Left ventricle myocardium inferior (tissue), 1 donor: Measurements from ENCODE around the gene TTC13. TPM values are rescaled to one million over a fixed set of nuclear protein-coding genes. Genes with fewer than 3 reads are reported as not detected.

Experiments
- DNase-seq: peaks from one replicate; pipeline ENCODE4 v3.0.0-alpha.2; 2020
- H3K27ac ChIP-seq: fragments of 200-600 bp; replicated peaks from 2 replicates; pipeline ENCODE4 v1.8.0; 2021
- H3K27me3 ChIP-seq: fragments of 200-600 bp; 2 replicates; pipeline ENCODE4 v1.8.0; 2021; ENCODE audit warnings: low read depth
- H3K36me3 ChIP-seq: fragments of 200-600 bp; 2 replicates; pipeline ENCODE4 v1.8.0; 2021
- H3K4me1 ChIP-seq: fragments of 200-600 bp; 2 replicates; pipeline ENCODE4 v1.8.0; 2021
- H3K4me3 ChIP-seq: fragments of 200-600 bp; 2 replicates; pipeline ENCODE4 v1.8.0; 2021; ENCODE audit warnings: mild to moderate bottlenecking, moderate library complexity
- H3K9me3 ChIP-seq: fragments of 200-600 bp; replicated peaks from 2 replicates; pipeline ENCODE4 v1.8.0; 2021
- intact Hi-C: fragments of 100-400 bp; cut with micrococcal nuclease; formaldehyde crosslinking; loops from one replicate; pipeline ENCODE4 v1.11.0; 2022
- total RNA-seq: library from RNA; stranded (reverse); fragmentation: NEBNext Ultra II Directional; extraction: Animal tissue kit (Norgen Biotek cat#: 25700); gene quantifications from one replicate; pipeline ENCODE4 v1.2.1, GENCODE V29; 2021
- TF ChIP-seq, protein P1 (sequence below): fragments of 200-600 bp; IDR thresholded peaks from 2 replicates; pipeline ENCODE4 v1.8.0; 2021; ENCODE audit warnings: antibody characterized with exemption, mild to moderate bottlenecking, borderline replicate concordance
- donor health status: DM: no; HTN: yes; CAD: no; lungs with severe emphysema.

Gene TTC13
- total RNA-seq, 1 donor from 2014 or later = 6.7 TPM

DNA sequence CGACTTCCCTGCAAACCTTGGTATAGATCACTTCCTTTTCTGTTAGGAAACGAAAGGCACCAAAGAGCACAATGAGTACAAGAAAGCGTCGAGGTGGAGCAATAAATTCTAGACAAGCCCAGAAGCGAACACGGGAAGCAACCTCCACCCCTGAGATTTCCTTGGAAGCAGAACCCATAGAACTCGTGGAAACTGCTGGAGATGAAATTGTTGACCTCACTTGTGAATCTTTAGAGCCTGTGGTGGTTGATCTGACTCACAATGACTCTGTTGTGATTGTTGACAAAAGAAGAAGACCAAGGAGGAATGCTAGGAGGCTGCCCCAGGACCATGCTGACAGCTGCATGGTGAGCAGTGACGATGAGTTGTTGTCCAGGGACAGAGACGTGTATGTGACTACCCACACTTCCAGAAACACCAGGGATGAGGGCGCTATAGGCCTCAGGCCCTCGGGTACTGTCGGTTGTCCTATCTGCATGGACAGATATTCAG is 42.9 kb upstream of the TTC13 start:
- H3K4me3 ChIP-seq = peak overlapping the region; percentile 23
- H3K9me3 ChIP-seq = no peaks in the 10 kb centered on the region
- intact Hi-C loops = no loop called here
- H3K36me3 ChIP-seq = peaks cover 10% of the 10 kb centered on the region
- DNase-seq = no peak
- TF ChIP-seq, protein P1, sequence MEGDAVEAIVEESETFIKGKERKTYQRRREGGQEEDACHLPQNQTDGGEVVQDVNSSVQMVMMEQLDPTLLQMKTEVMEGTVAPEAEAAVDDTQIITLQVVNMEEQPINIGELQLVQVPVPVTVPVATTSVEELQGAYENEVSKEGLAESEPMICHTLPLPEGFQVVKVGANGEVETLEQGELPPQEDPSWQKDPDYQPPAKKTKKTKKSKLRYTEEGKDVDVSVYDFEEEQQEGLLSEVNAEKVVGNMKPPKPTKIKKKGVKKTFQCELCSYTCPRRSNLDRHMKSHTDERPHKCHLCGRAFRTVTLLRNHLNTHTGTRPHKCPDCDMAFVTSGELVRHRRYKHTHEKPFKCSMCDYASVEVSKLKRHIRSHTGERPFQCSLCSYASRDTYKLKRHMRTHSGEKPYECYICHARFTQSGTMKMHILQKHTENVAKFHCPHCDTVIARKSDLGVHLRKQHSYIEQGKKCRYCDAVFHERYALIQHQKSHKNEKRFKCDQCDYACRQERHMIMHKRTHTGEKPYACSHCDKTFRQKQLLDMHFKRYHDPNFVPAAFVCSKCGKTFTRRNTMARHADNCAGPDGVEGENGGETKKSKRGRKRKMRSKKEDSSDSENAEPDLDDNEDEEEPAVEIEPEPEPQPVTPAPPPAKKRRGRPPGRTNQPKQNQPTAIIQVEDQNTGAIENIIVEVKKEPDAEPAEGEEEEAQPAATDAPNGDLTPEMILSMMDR = no peak
- peaks cover 21% of the 10 kb centered on the region for H3K4me1 ChIP-seq
- H3K27ac ChIP-seq = peak overlapping the region; percentile 87
- H3K27me3 ChIP-seq = no peaks in the 10 kb centered on the region

DNA sequence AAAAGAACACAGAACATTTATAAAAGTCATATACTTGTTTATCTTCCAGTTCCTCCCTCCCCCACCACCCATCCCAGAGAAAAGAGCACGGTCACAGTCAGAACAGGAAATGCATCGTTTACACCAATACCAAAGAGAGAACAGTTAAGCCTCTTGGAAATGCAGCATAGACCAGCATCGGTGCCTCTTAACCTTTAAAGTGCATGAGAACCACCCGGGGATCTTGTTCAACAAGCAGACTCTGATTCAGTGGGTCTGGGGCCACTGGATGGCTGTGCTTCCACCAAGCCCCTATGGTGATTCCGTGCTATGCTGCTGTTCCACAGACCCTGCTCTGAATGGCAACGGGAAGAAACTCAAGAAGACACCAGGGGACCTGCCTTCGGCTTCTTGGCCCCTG is 42.2 kb upstream of the TTC13 start:
- H3K9me3 ChIP-seq = no peaks in the 10 kb centered on the region
- TF ChIP-seq, protein P1 = no peak
- H3K27ac ChIP-seq = peak overlapping the region; percentile 87
- H3K36me3 ChIP-seq = peaks cover 10% of the 10 kb centered on the region
- no peaks in the 10 kb centered on the region for H3K27me3 ChIP-seq
- intact Hi-C loops = no loop called here
- peaks cover 21% of the 10 kb centered on the region for H3K4me1 ChIP-seq
- DNase-seq = no peak
- H3K4me3 ChIP-seq = peak overlapping the region; percentile 23

DNA sequence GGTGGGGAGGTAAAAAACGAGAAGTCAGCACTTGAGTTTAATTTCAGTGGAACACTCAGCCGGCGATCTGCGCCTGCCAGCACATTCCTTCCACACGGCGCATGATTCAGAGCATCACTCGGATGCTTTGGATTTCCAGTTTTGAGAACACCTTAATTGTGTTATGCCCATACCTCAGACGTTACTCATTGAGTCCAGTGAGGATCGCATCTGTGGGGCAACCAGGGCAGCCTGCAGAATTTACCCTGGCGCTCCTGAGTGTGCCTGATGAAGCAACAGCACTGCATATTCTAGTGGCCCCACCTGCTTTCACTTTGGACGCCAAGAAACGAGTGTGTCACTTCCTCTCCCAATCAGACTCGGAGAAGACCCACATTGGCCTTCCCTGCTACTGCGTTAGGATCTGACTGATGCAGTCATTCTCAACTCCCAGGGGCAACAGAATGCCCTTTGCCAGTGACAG is 41.5 kb upstream of the TTC13 start:
- Histone ChIP-seq H3K9me3 (no peaks in the 10 kb centered on the region), H3K4me1 (peaks cover 21% of the 10 kb centered on the region), H3K27ac (peak overlapping the region; percentile 87), H3K36me3 (peaks cover 10% of the 10 kb centered on the region), H3K27me3 (no peaks in the 10 kb centered on the region), H3K4me3 (no peak overlapping the region)
- intact Hi-C loops = no loop called here
- DNase-seq = no peak
- TF ChIP-seq, protein P1 = no peak

DNA sequence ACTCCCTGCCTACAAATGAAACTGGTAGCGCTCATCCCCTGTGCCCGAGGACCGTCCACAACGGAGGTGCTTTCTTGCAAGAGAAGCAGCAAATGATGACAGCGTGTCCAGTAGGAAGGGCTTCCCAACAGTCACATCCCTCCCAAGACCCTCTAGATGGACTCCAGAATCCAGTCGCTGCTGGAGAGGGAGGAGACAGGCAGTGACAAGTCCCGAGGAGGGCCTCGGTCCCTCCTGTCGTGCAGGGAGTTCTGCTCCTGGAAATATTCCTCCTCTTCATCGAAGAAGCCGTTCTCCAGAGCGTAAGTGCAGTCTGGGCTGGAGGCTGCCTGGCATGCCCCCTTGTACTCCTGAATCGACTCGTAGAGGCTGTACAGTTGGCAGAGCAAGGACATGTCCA is 41.0 kb upstream of the TTC13 start:
- intact Hi-C loops = no loop called here
- DNase-seq = no peak

DNA sequence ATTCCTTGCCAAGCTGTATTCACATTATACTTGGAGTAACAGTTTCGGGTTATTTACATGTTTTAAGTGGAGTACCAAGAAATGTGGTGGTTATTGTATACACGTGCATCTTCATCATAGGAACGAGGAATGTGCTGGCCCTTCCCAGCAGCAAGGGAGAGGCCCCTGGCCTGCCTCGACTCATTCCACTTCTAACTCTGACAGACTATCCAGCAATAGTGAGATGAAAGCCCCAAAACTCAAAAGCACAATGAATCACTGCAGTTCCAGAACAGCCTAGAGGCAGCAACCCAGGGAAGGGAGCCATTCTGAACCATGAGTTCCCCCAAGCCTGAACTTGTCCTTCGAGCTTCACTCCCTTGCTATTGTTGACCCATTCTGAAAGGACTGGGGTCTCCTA is 38.3 kb upstream of the TTC13 start:
- TF ChIP-seq, protein P1 = no peak
- H3K27ac ChIP-seq = no peak overlapping the region
- H3K4me1 ChIP-seq = peaks cover 21% of the 10 kb centered on the region
- no peaks in the 10 kb centered on the region for H3K27me3 ChIP-seq
- DNase-seq = no peak
- intact Hi-C loops = no loop called here
- peaks cover 10% of the 10 kb centered on the region for H3K36me3 ChIP-seq
- H3K4me3 ChIP-seq = no peak overlapping the region
- H3K9me3 ChIP-seq = no peaks in the 10 kb centered on the region

More for the DNA sequence above, 41.0 kb upstream of the TTC13 start:
- H3K36me3 ChIP-seq = peaks cover 10% of the 10 kb centered on the region
- H3K27ac ChIP-seq = peak overlapping the region; percentile 87
- H3K9me3 ChIP-seq = no peaks in the 10 kb centered on the region
- H3K4me1 ChIP-seq = peaks cover 21% of the 10 kb centered on the region
- H3K27me3 ChIP-seq = no peaks in the 10 kb centered on the region
- TF ChIP-seq, protein P1 = no peak
- H3K4me3 ChIP-seq = no peak overlapping the region
